Measurements from ENCODE around the gene AMER2.
A peak's percentile ranks its signal among the peaks of the same experiment; 100 is the strongest.
"Not testable (repeated sequence)": the region's sequence is repeated elsewhere in the genome, so short reads cannot be mapped to it uniquely, and the experiment has no call there.

AMER2 gene

GRCh38 chr13:25169356-25169755 is 2.7 kb downstream of the AMER2 start:
- H2BK15ac ChIP-seq (replicated peaks; ENCODE audit: low read depth): no peak overlapping the region
- no peak overlapping the region for H3K4me2 ChIP-seq (ENCODE audit: low read length)
- no peak overlapping the region for H3K23ac ChIP-seq (ENCODE audit: low read length)
- H3K79me2 ChIP-seq (ENCODE audit: control insufficient read depth, insufficient read depth, low read length): no peaks in the 10 kb centered on the region
- DNase-seq: no peak
- H3K56ac ChIP-seq (ENCODE audit: low read length): no peak overlapping the region
- no peaks in the 10 kb centered on the region for H3K36me3 ChIP-seq (ENCODE audit: control insufficient read depth, insufficient read depth, low read length)
- H2BK120ac ChIP-seq (ENCODE audit: low read depth, low read length): no peak overlapping the region
- peaks cover 8% of the 10 kb centered on the region for H3K27me3 ChIP-seq (ENCODE audit: insufficient read depth, low read length, poor library complexity)
- no peak overlapping the region for H3K18ac ChIP-seq (ENCODE audit: low read length)
- no peak overlapping the region for H2BK5ac ChIP-seq (ENCODE audit: low read length)
- no peak overlapping the region for H3K9ac ChIP-seq (ENCODE audit: low read length)
- H3K4ac ChIP-seq (ENCODE audit: low read depth, low read length): no peak overlapping the region
- H2AK5ac ChIP-seq (ENCODE audit: low read length): no peak overlapping the region
- no peaks in the 10 kb centered on the region for H3K79me1 ChIP-seq (ENCODE audit: low read length)
- H4K5ac ChIP-seq (ENCODE audit: low read length): no peak overlapping the region
- H3K4me3 ChIP-seq (ENCODE audit: low read length): no peak overlapping the region
- no CpG with 5 or more reads among the region's 12 CpGs for WGBS (ENCODE audit: extremely low coverage, insufficient coverage, low lambda C conversion rate)
- H3K4me1 ChIP-seq (ENCODE audit: control insufficient read depth, low read depth, low read length): peaks cover 4% of the 10 kb centered on the region
- no peak overlapping the region for H3K27ac ChIP-seq (ENCODE audit: low read depth, low read length)
- H4K8ac ChIP-seq (ENCODE audit: low read depth, low read length): no peak overlapping the region

- Histone ChIP-seq H3K27ac (ENCODE audit: low read depth, low read length) (no peak overlapping the region), H3K79me2 (ENCODE audit: control insufficient read depth, insufficient read depth, low read length) (no peaks in the 10 kb centered on the region), H2BK5ac (ENCODE audit: low read length) (no peak overlapping the region), H3K23ac (ENCODE audit: low read length) (no peak overlapping the region), H2AK5ac (ENCODE audit: low read length) (no peak overlapping the region), H2BK15ac (replicated peaks; ENCODE audit: low read depth) (no peak overlapping the region), H3K27me3 (ENCODE audit: insufficient read depth, low read length, poor library complexity) (peaks cover 8% of the 10 kb centered on the region), H3K4ac (ENCODE audit: low read depth, low read length) (no peak overlapping the region), H3K9ac (ENCODE audit: low read length) (no peak overlapping the region), H4K8ac (ENCODE audit: low read depth, low read length) (no peak overlapping the region), H3K56ac (ENCODE audit: low read length) (peak overlapping the region; percentile 36), H2BK120ac (ENCODE audit: low read depth, low read length) (no peak overlapping the region), H3K4me1 (ENCODE audit: control insufficient read depth, low read depth, low read length) (peaks cover 4% of the 10 kb centered on the region), H3K18ac (ENCODE audit: low read length) (no peak overlapping the region), H3K4me2 (ENCODE audit: low read length) (no peak overlapping the region), H3K79me1 (ENCODE audit: low read length) (no peaks in the 10 kb centered on the region), H3K4me3 (ENCODE audit: low read length) (no peak overlapping the region), H4K5ac (ENCODE audit: low read length) (no peak overlapping the region), H3K36me3 (ENCODE audit: control insufficient read depth, insufficient read depth, low read length) (no peaks in the 10 kb centered on the region)
- no CpG with 5 or more reads among the region's 3 CpGs for WGBS (ENCODE audit: extremely low coverage, insufficient coverage, low lambda C conversion rate)
- peak; percentile 38 for DNase-seq
These were observed 3.3 kb downstream of the AMER2 start for GRCh38 chr13:25168790-25169189.

GRCh38 chr13:25167382-25168174 is 4.5 kb downstream of the AMER2 start:
- Histone ChIP-seq H3K79me1 (ENCODE audit: low read length) (no peaks in the 10 kb centered on the region), H3K4ac (ENCODE audit: low read depth, low read length) (no peak overlapping the region), H3K27me3 (ENCODE audit: insufficient read depth, low read length, poor library complexity) (peaks cover 8% of the 10 kb centered on the region), H3K9ac (ENCODE audit: low read length) (no peak overlapping the region), H3K23ac (ENCODE audit: low read length) (no peak overlapping the region), H3K4me1 (ENCODE audit: control insufficient read depth, low read depth, low read length) (peaks cover 4% of the 10 kb centered on the region), H2AK5ac (ENCODE audit: low read length) (no peak overlapping the region), H3K27ac (ENCODE audit: low read depth, low read length) (no peak overlapping the region), H3K4me3 (ENCODE audit: low read length) (no peak overlapping the region), H3K18ac (ENCODE audit: low read length) (no peak overlapping the region), H4K8ac (ENCODE audit: low read depth, low read length) (no peak overlapping the region), H3K79me2 (ENCODE audit: control insufficient read depth, insufficient read depth, low read length) (no peaks in the 10 kb centered on the region), H3K4me2 (ENCODE audit: low read length) (no peak overlapping the region), H3K36me3 (ENCODE audit: control insufficient read depth, insufficient read depth, low read length) (no peaks in the 10 kb centered on the region), H4K5ac (ENCODE audit: low read length) (no peak overlapping the region), H2BK15ac (replicated peaks; ENCODE audit: low read depth) (no peak overlapping the region), H2BK120ac (ENCODE audit: low read depth, low read length) (no peak overlapping the region), H2BK5ac (ENCODE audit: low read length) (no peak overlapping the region), H3K56ac (ENCODE audit: low read length) (no peak overlapping the region)
- WGBS (ENCODE audit: extremely low coverage, insufficient coverage, low lambda C conversion rate): no CpG with 5 or more reads among the region's 3 CpGs
- no peak for DNase-seq

GRCh38 chr13:25166306-25166705 is 5.8 kb downstream of the AMER2 start:
- Histone ChIP-seq H3K4me2 (ENCODE audit: low read length) (no peak overlapping the region), H3K4me3 (ENCODE audit: low read length) (no peak overlapping the region), H3K56ac (ENCODE audit: low read length) (no peak overlapping the region), H2BK120ac (ENCODE audit: low read depth, low read length) (no peak overlapping the region), H2BK5ac (ENCODE audit: low read length) (no peak overlapping the region), H3K4me1 (ENCODE audit: control insufficient read depth, low read depth, low read length) (peaks cover 2% of the 10 kb centered on the region), H3K79me1 (ENCODE audit: low read length) (no peaks in the 10 kb centered on the region), H2AK5ac (ENCODE audit: low read length) (no peak overlapping the region), H3K36me3 (ENCODE audit: control insufficient read depth, insufficient read depth, low read length) (no peaks in the 10 kb centered on the region), H4K5ac (ENCODE audit: low read length) (no peak overlapping the region), H3K4ac (ENCODE audit: low read depth, low read length) (no peak overlapping the region), H2BK15ac (replicated peaks; ENCODE audit: low read depth) (no peak overlapping the region), H3K18ac (ENCODE audit: low read length) (no peak overlapping the region), H3K9ac (ENCODE audit: low read length) (no peak overlapping the region), H3K27me3 (ENCODE audit: insufficient read depth, low read length, poor library complexity) (no peaks in the 10 kb centered on the region), H3K27ac (ENCODE audit: low read depth, low read length) (no peak overlapping the region), H4K8ac (ENCODE audit: low read depth, low read length) (no peak overlapping the region), H3K23ac (ENCODE audit: low read length) (no peak overlapping the region), H3K79me2 (ENCODE audit: control insufficient read depth, insufficient read depth, low read length) (no peaks in the 10 kb centered on the region)
- WGBS (ENCODE audit: extremely low coverage, insufficient coverage, low lambda C conversion rate): no CpG with 5 or more reads among the region's 3 CpGs
- no peak for DNase-seq

GRCh38 chr13:25165663-25166062 is 6.4 kb downstream of the AMER2 start:
- Histone ChIP-seq H3K79me2 (ENCODE audit: control insufficient read depth, insufficient read depth, low read length) (no peaks in the 10 kb centered on the region), H3K18ac (ENCODE audit: low read length) (no peak overlapping the region), H2BK5ac (ENCODE audit: low read length) (no peak overlapping the region), H3K36me3 (ENCODE audit: control insufficient read depth, insufficient read depth, low read length) (no peaks in the 10 kb centered on the region), H3K4me1 (ENCODE audit: control insufficient read depth, low read depth, low read length) (peaks cover 2% of the 10 kb centered on the region), H2BK120ac (ENCODE audit: low read depth, low read length) (peak overlapping the region; percentile 45), H3K27me3 (ENCODE audit: insufficient read depth, low read length, poor library complexity) (no peaks in the 10 kb centered on the region), H3K79me1 (ENCODE audit: low read length) (no peaks in the 10 kb centered on the region), H2AK5ac (ENCODE audit: low read length) (no peak overlapping the region), H3K56ac (ENCODE audit: low read length) (peak overlapping the region; percentile 53), H3K4ac (ENCODE audit: low read depth, low read length) (no peak overlapping the region), H4K5ac (ENCODE audit: low read length) (no peak overlapping the region), H2BK15ac (replicated peaks; ENCODE audit: low read depth) (no peak overlapping the region), H3K23ac (ENCODE audit: low read length) (peak overlapping the region; percentile 18), H3K27ac (ENCODE audit: low read depth, low read length) (no peak overlapping the region), H3K4me2 (ENCODE audit: low read length) (no peak overlapping the region), H3K4me3 (ENCODE audit: low read length) (no peak overlapping the region), H3K9ac (ENCODE audit: low read length) (no peak overlapping the region), H4K8ac (ENCODE audit: low read depth, low read length) (no peak overlapping the region)
- peak; percentile 51 for DNase-seq
- WGBS (ENCODE audit: extremely low coverage, insufficient coverage, low lambda C conversion rate): no CpG with 5 or more reads among the region's 6 CpGs

GRCh38 chr13:25165163-25165562 is 6.9 kb downstream of the AMER2 start:
- H3K79me1 ChIP-seq (ENCODE audit: low read length); H2BK15ac ChIP-seq (replicated peaks; ENCODE audit: low read depth); H2AK5ac ChIP-seq (ENCODE audit: low read length); H3K4ac ChIP-seq (ENCODE audit: low read depth, low read length); H3K36me3 ChIP-seq (ENCODE audit: control insufficient read depth, insufficient read depth, low read length); H3K4me1 ChIP-seq (ENCODE audit: control insufficient read depth, low read depth, low read length); H4K5ac ChIP-seq (ENCODE audit: low read length); H3K23ac ChIP-seq (ENCODE audit: low read length); H3K4me3 ChIP-seq (ENCODE audit: low read length); H2BK5ac ChIP-seq (ENCODE audit: low read length); H3K27me3 ChIP-seq (ENCODE audit: insufficient read depth, low read length, poor library complexity); H2BK120ac ChIP-seq (ENCODE audit: low read depth, low read length); H4K8ac ChIP-seq (ENCODE audit: low read depth, low read length); H3K27ac ChIP-seq (ENCODE audit: low read depth, low read length); H3K18ac ChIP-seq (ENCODE audit: low read length); H3K4me2 ChIP-seq (ENCODE audit: low read length); H3K79me2 ChIP-seq (ENCODE audit: control insufficient read depth, insufficient read depth, low read length): not testable (repeated sequence)
- peak overlapping the region; percentile 20 for H3K9ac ChIP-seq (ENCODE audit: low read length)
- DNase-seq: peak; percentile 34
- no CpG with 5 or more reads among the region's 5 CpGs for whole genome bisulfite sequencing (ENCODE audit: extremely low coverage, insufficient coverage, low lambda C conversion rate)
- H3K56ac ChIP-seq (ENCODE audit: low read length): peak overlapping the region; percentile 53
